ENCODE data around the gene PSAP.
A peak's percentile ranks its signal among the peaks of the same experiment; 100 is the strongest.

Gene PSAP

GRCh38 chr10:71778071-71778825, 72.8 kb downstream of the PSAP start:
- no peak overlapping the region for H3K4me3 ChIP-seq (ENCODE audit: low read length)
- no peak for DNase-seq (ENCODE audit: low read depth, low spot score)

DNA sequence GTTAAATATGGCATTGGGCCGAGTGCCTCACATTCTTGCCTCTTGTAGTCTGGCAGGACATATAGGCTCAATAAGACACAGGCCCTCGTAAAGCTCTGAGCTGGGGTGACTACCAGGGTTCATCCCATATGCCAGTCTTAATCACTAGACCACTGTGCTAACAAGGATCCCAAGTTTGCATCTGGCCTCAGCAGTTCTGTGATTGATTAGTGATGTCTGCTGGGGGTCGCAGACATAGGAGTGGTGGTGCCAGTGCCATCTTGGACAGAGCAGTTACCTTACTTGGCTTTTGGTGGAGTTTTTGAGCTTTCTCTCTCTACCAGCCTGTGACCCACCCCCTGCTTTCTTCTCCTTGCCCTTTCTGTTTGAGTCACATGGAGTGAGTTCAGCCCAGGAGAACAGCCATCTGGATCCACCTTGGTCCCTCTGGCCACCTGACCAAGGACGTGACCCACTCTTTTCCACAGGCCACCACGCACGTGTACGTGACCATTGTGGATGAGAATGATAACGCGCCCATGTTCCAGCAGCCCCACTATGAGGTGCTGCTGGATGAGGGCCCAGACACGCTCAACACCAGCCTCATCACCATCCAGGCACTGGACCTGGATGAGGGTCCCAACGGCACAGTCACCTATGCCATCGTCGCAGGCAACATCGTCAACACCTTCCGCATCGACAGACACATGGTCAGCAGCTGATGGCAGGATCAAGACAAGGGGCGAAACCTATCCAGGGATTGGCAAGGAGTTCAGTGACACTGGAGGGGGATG, 73.7 kb downstream of the PSAP start:
- H3K4me3 ChIP-seq (ENCODE audit: low read length) = no peak overlapping the region
- DNase-seq (ENCODE audit: low read depth, low spot score) = no peak

GRCh38 chr10:71776481-71776925, 74.5 kb downstream of the PSAP start:
- no peak for DNase-seq (ENCODE audit: low read depth, low spot score)

DNA sequence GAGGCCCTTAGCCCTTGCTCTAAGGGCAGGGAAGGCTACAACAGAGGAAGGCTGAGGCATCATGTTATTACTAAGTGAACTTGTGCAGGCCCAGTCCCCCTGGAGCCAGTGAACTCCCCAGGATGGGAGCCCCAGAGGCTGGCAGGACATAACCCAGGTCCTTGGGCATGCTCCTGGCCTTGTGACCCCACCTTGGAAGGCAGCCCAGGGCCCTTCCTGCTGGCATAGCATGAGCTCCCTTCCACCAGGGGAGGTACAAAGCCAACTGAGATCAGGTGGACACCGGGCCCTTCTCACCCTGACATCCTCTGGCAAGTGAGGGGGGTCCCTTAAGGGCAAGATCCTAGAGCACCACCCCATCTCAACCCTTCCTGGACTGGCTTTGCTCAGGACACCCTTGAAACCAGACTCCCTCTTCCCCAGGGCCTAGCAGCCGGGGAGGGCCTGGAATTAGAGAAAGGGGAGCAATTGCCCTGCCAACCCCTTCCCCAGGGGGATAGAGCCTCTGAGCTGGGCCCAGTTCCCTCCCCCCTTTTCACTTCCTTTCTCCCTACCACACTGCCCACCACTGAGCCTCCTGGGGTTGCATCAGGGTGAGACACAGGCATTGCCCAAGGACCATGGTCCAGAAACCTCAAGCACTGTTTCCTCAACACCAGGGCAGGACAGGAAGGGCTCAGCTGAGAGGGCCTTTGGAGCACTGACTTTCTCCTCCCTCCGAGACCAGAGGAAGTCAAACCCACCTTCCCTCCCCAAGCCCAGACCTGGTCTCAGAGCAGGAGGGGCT, 75.9 kb downstream of the PSAP start:
- DNase-seq (ENCODE audit: low read depth, low spot score) = no peak
- H3K4me3 ChIP-seq (ENCODE audit: low read length) = no peak overlapping the region

More at GRCh38 chr10:71776481-71776925, 74.5 kb downstream of the PSAP start:
- no peak overlapping the region for H3K4me3 ChIP-seq (ENCODE audit: low read length)

- peak; percentile 77 for DNase-seq (ENCODE audit: low read depth, low spot score)
- peak within 1 kb of the TSS; percentile 66 for H3K4me3 ChIP-seq (ENCODE audit: low read length)
These were observed 77.7 kb downstream of the PSAP start, which contains the start of gene VSIR for GRCh38 chr10:71773221-71773971. Gene VSIR (minus strand): TSS chr10:71773520. CDS start chr10:71773439, 81 bp downstream.

DNA sequence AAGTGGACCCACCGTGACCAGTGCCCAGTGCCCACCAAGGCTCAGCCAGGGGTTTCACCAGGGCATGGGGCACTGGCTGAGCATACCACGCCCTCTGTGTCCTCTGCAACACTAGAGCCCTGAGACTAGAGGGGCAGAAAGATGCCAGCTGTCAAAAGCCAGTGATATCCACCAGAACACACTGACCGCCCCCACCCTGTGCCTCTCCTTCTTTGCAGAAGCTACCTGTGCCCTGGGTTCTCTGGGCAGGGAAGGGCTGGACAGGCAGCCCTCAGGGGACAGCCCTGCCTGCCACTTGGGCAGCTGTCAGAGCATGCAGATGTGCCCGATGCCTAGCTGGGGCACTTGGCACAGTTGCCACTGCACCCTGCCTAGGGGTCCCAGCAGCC, 78.2 kb downstream of the PSAP start:
- no peak for DNase-seq (ENCODE audit: low read depth, low spot score)
- H3K4me3 ChIP-seq (ENCODE audit: low read length) = peak overlapping the region; percentile 64

- DNase-seq (ENCODE audit: low read depth, low spot score) = no peak
- no peak overlapping the region for H3K4me3 ChIP-seq (ENCODE audit: low read length)
These were observed 79.0 kb downstream of the PSAP start for GRCh38 chr10:71771821-71772617.

DNA sequence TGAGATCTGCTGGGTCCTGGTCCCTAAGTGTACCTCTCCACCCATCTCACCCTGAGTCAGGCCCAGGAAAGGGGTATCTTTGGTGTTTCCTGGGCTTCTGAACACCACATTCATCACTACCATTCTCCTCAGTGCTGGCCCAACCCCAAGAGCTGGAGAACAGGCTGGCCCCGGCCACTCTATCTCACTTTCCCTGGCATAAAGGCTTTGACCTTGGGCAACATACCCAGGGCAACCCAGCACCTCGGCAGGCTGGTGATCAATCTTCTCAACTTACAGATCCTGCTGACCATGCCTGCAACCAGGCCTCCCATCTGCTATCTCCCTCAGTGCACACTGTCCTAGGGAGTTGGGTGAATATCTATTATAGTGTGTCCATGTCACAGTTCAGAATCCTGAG, 79.8 kb downstream of the PSAP start:
- no peak for DNase-seq (ENCODE audit: low read depth, low spot score)
- no peak overlapping the region for H3K4me3 ChIP-seq (ENCODE audit: low read length)

- no peak for DNase-seq (ENCODE audit: low read depth, low spot score)
- no peak overlapping the region for H3K4me3 ChIP-seq (ENCODE audit: low read length)
These were observed 80.3 kb downstream of the PSAP start for GRCh38 chr10:71770789-71771188.

DNA sequence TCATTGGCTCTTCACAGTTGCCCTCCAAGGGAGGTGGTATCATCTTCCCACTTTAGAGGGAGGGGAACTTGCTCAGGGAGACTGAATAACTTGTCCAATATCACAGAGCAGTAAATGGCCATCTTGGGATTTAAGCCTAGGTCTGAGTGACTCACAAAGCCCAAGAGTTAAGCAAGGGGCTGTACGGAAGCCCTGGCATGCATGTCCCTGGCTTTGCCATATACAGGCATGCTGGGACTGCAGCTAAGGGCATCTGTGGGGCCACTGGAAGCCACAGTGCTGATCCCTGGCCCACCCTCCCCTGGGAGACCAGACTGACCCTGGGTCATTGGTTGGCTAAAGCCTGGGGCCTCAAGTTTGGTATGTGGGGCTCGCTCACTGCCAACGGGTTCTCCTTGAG, 80.8 kb downstream of the PSAP start:
- no peak for DNase-seq (ENCODE audit: low read depth, low spot score)
- no peak overlapping the region for H3K4me3 ChIP-seq (ENCODE audit: low read length)

GRCh38 chr10:71769279-71769823, 81.7 kb downstream of the PSAP start:
- H3K4me3 ChIP-seq (ENCODE audit: low read length) = peak overlapping the region; percentile 47
- no peak for DNase-seq (ENCODE audit: low read depth, low spot score)

- no peak overlapping the region for H3K4me3 ChIP-seq (ENCODE audit: low read length)
- no peak for DNase-seq (ENCODE audit: low read depth, low spot score)
These were observed 83.5 kb downstream of the PSAP start for GRCh38 chr10:71767420-71768035.

GRCh38 chr10:71766717-71767419, 84.2 kb downstream of the PSAP start:
- DNase-seq (ENCODE audit: low read depth, low spot score) = no peak
- no peak overlapping the region for H3K4me3 ChIP-seq (ENCODE audit: low read length)

Measured in Jurkat, Clone E6-1 (cell line).